Keratinocyte (primary cell): Measurements from ENCODE around the gene LRRC2. TPM values are rescaled to one million over a fixed set of nuclear protein-coding genes. Genes with fewer than 3 reads are reported as not detected.

Experiments
- DNase-seq: peaks from one replicate; pipeline ENCODE4 v3.0.0-alpha.2; 2011; ENCODE audit warnings: low read depth, missing footprints, low spot score
- FAIRE-seq: peaks from 2 replicates; lab custom pipeline; 2011; peaks lifted over from hg19 to GRCh38; lab: Jason Lieb, UNC
- H2AFZ ChIP-seq: 2 replicates; pipeline ENCODE4 v1.6.0; 2012; ENCODE audit warnings: low read length, control low read depth, inconsistent platforms; ENCODE audit not compliant: control insufficient read depth
- H3K27ac ChIP-seq: 2 replicates; pipeline ENCODE4 v1.5.1; 2011; ENCODE audit warnings: low read length; ENCODE audit not compliant: control insufficient read depth, insufficient read depth
- H3K27me3 ChIP-seq: 3 replicates; pipeline ENCODE4 v1.6.0; 2011; ENCODE audit warnings: low read length; ENCODE audit not compliant: control insufficient read depth, insufficient read depth; ENCODE audit errors: extremely low read depth
- H3K36me3 ChIP-seq, 2 experiments: 2 replicates in 1 of 2; 3 replicates in 1 of 2; pipeline ENCODE4 v1.5.1; 2011; ENCODE audit warnings: low read length in 2 of 2, mild to moderate bottlenecking in 1 of 2; ENCODE audit not compliant: control insufficient read depth in 2 of 2, insufficient read depth in 2 of 2; ENCODE audit errors: extremely low read depth in 1 of 2
- H3K4me1 ChIP-seq: 3 replicates; pipeline ENCODE4 v1.5.1; 2011; ENCODE audit warnings: low read length; ENCODE audit not compliant: control insufficient read depth, insufficient read depth; ENCODE audit errors: extremely low read depth
- H3K4me2 ChIP-seq: 3 replicates; pipeline ENCODE4 v1.6.0; 2011; ENCODE audit warnings: low read depth, low read length; ENCODE audit not compliant: control insufficient read depth, insufficient read depth; ENCODE audit errors: extremely low read depth
- H3K4me3 ChIP-seq, 3 experiments: fragments of 200-600 bp in 1 of 3; sonication (generic) in 1 of 3; 2 replicates in 2 of 3; 3 replicates in 1 of 3; pipeline ENCODE4 v1.5.1; 2011 to 2016; ENCODE audit warnings: low read length in 3 of 3, mild to moderate bottlenecking in 3 of 3, control low read depth in 2 of 3, inconsistent platforms in 1 of 3, low read depth in 1 of 3, mixed read lengths in 1 of 3, mixed run types in 1 of 3, moderate library complexity in 1 of 3; ENCODE audit not compliant: control insufficient read depth in 2 of 3, insufficient read depth in 2 of 3; ENCODE audit errors: extremely low read depth in 1 of 3
- H3K79me2 ChIP-seq: 2 replicates; pipeline ENCODE4 v1.6.0; 2012; ENCODE audit warnings: low read length; ENCODE audit not compliant: control insufficient read depth, insufficient read depth
- H3K9ac ChIP-seq: 3 replicates; pipeline ENCODE4 v1.6.0; 2011; ENCODE audit warnings: low read length; ENCODE audit not compliant: control insufficient read depth, insufficient read depth; ENCODE audit errors: extremely low read depth
- H3K9me1 ChIP-seq: 3 replicates; pipeline ENCODE4 v1.6.0; 2011; ENCODE audit warnings: low read length; ENCODE audit not compliant: control insufficient read depth, insufficient read depth; ENCODE audit errors: extremely low read depth
- H3K9me3 ChIP-seq: 2 replicates; pipeline ENCODE4 v1.5.1; 2012; ENCODE audit warnings: low read depth, low read length; ENCODE audit not compliant: control insufficient read depth
- H4K20me1 ChIP-seq: 3 replicates; pipeline ENCODE4 v1.6.0; 2011; ENCODE audit warnings: low read length; ENCODE audit not compliant: control insufficient read depth, insufficient read depth; ENCODE audit errors: extremely low read depth
- CTCF ChIP-seq, 3 experiments: IDR thresholded peaks in 1 of 3; conservative IDR thresholded peaks in 1 of 3; optimal IDR thresholded peaks in 1 of 3; 2 replicates in 2 of 3; 3 replicates in 1 of 3; pipeline versions ENCODE3 to v1.5.1; 2011; ENCODE audit warnings: low read length in 3 of 3, mild to moderate bottlenecking in 3 of 3, moderate library complexity in 2 of 3, control low read depth in 1 of 3, inconsistent platforms in 1 of 3; ENCODE audit not compliant: insufficient read depth in 2 of 3; ENCODE audit errors: extremely low read depth in 1 of 3
- EZH2 ChIP-seq: IDR thresholded peaks from one replicate; pipeline ENCODE4 v1.6.1; 2012; ENCODE audit warnings: inconsistent platforms, mild to moderate bottlenecking, low read length, moderate library complexity
- dilution Hi-C: fragments of 300-500 bp; cut with MboI; formaldehyde crosslinking; loops from one replicate; pipeline ENCODE4 v1.7.0; 2020; ENCODE audit warnings: low sequenced_read_pairs; ENCODE audit not compliant: extremely low pct_ligation_motif_present
- polyA plus RNA-seq, 5 experiments: library from polyadenylated mRNA; depleted of rRNA in 3 of 5; stranded (reverse) in 3 of 5; stranded (forward) in 1 of 5; unstranded in 1 of 5; fragments of >200 nt; gene quantifications; 1 replicate in 1 of 5; 2 replicates in 3 of 5; 3 replicates in 1 of 5; pipeline versions ENCODE4 v1.2.1 to v1.2.3, GENCODE V29; 2011 to 2012; ENCODE audit warnings: missing spikeins in 2 of 5, low read depth in 1 of 5, low replicate concordance in 1 of 5

The LRRC2 gene
- polyA plus RNA-seq, 1 donor (not counting 4 experiments of a cell fraction or from before 2014, with no cell fraction given): 0.51 TPM

GRCh38 chr3:46485779-46486175, 80.3 kb downstream of the LRRC2 start:
- DNase-seq: no peak
- dilution Hi-C loops: loop anchor here (25.0 kb wide), 1 partner anchor 152 kb away; no protein-coding TSS in a partner anchor
- Histone ChIP-seq H3K4me1 (peaks cover 14% of the 10 kb centered on the region), H3K9me3 (no peaks in the 10 kb centered on the region), H3K27me3 (peaks cover 4% of the 10 kb centered on the region), H3K36me3 (no peaks in the 10 kb centered on the region), H3K79me2 (no peaks in the 10 kb centered on the region), H4K20me1 (no peaks in the 10 kb centered on the region), H3K9me1 (no peaks in the 10 kb centered on the region), H3K27ac (no peak overlapping the region), H3K4me2 (no peak overlapping the region), H3K9ac (no peak overlapping the region), H2AFZ (no peak overlapping the region), H3K4me3 (no peak overlapping the region)
- no peak for FAIRE-seq
- no peak for TF ChIP-seq EZH2
- TF ChIP-seq CTCF (optimal IDR thresholded peaks at IDR 0.05 in 1 of 3, IDR thresholded peaks at IDR 0.05 in 1 of 3, conservative IDR thresholded peaks at IDR 0.05 in 1 of 3; ENCODE audit: extremely low read depth in 1 of 3, insufficient read depth in 2 of 3, low read length in 3 of 3): no peak

- no peak overlapping the region for H3K27ac ChIP-seq
- H3K4me3 ChIP-seq: no peak overlapping the region
- H3K27me3 ChIP-seq: peaks cover 9% of the 10 kb centered on the region
- no peak for DNase-seq
- H2AFZ ChIP-seq: no peak overlapping the region
- no peaks in the 10 kb centered on the region for H3K36me3 ChIP-seq
- H3K79me2 ChIP-seq: no peaks in the 10 kb centered on the region
- H3K9me3 ChIP-seq: no peaks in the 10 kb centered on the region
- FAIRE-seq: no peak
- no peaks in the 10 kb centered on the region for H3K9me1 ChIP-seq
- H4K20me1 ChIP-seq: no peaks in the 10 kb centered on the region
- dilution Hi-C loops: loop anchor here (25.0 kb wide), 1 partner anchor 152 kb away; no protein-coding TSS in a partner anchor
- H3K4me1 ChIP-seq: peaks cover 14% of the 10 kb centered on the region
- no peak overlapping the region for H3K9ac ChIP-seq
- H3K4me2 ChIP-seq: no peak overlapping the region
- TF ChIP-seq EZH2 (no peak), CTCF (optimal IDR thresholded peaks at IDR 0.05 in 1 of 3, IDR thresholded peaks at IDR 0.05 in 1 of 3, conservative IDR thresholded peaks at IDR 0.05 in 1 of 3; ENCODE audit: extremely low read depth in 1 of 3, insufficient read depth in 2 of 3, low read length in 3 of 3) (no peak)
Measured at GRCh38 chr3:46484911-46485778, 81.0 kb downstream of the LRRC2 start.
